GOT3 (cell line): ENCODE measurements around the gene MYZAP.
"Not testable (repeated sequence)": the region's sequence is repeated elsewhere in the genome, so short reads cannot be mapped to it uniquely, and the experiment has no call there.

Experiments used
- DNase-seq: peaks from one replicate; lab custom pipeline; 2025; ENCODE audit warnings: mixed read lengths; lab: John Stamatoyannopoulos, UW

The MYZAP gene

DNA sequence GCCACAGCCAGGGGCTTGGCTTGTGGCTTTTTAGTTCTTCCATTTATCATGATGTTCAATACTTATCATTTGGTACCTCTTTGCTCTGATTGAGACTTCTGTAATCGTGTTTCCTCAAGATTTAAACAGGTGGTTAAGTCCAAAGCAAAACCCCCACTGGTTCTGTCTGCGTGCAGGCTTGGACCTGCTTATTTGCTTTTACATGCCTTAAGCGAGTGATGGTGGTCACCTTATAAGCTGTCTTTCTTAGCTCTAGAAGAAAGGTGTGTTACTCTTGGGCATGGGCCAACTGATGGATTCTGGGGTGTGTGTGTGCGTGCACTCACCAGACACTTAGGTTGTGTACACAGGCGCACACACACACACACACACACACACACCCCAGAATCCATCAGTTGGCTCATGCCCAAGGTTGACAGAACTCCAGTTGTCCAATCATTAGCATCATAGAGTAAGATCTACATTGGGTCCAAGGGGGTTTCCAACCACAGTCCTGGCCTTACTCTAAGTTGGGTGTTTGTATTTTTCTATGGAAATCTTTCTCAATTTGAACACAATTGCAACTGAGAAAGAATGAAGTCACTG is 1.2 kb downstream of the MYZAP start:
- no peak for DNase-seq

GRCh38 chr15:57594479-57594878 is 2.8 kb downstream of the MYZAP start:
- no peak for DNase-seq

DNA sequence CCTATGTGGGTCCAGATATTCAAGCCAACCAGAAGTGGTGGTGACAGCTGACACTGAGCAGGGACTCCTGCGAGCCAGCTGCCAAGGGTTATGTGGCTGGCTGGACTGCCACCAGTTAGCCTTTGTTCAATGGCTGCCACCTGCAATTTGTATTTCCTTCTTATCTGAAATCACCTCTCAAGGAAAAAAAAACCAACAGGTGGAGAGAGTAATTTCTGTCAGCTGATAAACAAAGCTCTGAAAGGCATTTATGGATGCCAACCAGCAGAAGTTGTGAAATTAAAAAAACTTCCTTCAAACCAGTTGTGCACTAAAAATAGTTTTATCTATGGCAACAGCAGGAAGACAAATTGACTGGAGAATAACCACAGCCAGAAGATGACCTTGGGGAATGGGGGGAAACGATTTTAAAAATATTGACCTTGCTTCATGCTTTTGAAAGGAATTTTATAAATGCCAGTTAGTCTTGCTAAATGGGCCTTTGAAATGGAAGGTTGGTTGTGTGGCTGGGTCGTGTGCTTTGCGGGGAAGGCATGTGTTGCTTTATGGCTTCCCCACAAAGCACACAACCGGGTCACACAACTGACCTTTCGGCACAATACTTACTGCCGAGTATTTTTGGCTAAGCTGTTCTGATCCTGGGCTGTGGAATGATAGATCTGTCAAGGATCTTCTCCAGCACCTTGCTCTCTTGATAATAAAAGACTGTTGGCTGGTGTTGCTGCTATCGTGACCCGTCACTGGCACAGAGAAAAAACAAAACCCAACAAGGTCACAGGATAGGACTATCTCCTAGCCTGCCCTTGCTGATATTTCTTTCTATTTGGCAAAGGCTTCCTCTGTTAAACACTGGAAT is 3.5 kb downstream of the MYZAP start:
- DNase-seq: no peak

- DNase-seq: no peak
Measured at GRCh38 chr15:57596301-57596855, 4.7 kb downstream of the MYZAP start.

DNA sequence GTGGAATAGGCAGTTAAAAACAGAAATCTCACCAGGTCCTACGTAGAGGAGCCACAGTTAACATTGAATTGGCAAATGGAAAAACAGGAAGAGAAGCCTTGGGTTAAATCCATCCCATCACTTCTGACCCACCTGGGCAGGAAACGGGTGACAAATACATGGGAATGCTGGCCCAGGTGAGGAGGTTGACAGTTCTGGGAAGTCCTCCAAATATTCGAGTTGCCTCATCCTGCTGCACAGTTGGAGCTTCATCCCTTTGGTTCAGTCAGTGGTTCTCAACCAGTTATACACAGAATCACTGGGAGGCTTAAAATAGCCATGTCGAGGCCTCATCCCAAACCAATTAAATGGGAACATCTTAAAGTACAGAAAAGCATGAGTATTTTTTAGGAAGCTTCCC is 5.3 kb downstream of the MYZAP start:
- DNase-seq: no peak

DNA sequence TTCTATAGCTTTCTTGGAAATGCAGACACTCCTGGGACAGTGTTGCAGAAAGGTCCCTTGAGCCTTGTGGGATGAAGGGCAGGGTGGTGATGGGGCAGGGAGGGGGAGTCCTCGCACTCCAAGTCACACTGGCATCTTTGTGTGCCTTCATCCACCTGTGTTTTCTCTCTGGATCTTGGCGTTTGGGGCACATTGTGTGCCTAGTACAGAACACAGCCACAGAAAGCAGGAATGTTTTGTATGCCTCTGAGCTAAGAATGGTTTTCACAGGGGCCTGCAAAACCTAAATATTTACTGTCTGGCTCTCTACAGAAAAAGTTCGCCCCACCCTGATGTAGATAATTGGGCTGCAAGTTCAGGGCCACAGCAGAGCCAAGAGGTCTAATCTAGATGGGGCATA is 5.7 kb downstream of the MYZAP start:
- no peak for DNase-seq

DNA sequence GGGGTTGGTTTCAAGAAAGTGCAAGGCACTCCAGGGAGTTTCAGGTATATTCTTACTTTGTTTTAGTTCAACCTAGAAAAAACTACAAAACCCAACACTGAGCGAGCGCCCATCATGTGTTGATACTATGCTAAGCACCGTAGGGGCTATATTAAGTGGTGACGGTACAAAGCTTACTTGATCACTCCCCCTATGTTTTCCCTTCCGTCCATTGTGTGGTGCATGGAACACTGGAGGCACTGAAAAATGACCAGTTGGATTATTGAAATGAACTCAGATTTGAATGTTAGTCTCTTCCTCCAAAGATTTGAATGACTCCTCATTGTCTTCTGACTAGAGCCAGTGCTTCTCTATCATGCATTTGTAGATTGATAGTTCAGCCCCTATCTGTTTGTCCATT is 6.6 kb downstream of the MYZAP start:
- DNase-seq: no peak

DNA sequence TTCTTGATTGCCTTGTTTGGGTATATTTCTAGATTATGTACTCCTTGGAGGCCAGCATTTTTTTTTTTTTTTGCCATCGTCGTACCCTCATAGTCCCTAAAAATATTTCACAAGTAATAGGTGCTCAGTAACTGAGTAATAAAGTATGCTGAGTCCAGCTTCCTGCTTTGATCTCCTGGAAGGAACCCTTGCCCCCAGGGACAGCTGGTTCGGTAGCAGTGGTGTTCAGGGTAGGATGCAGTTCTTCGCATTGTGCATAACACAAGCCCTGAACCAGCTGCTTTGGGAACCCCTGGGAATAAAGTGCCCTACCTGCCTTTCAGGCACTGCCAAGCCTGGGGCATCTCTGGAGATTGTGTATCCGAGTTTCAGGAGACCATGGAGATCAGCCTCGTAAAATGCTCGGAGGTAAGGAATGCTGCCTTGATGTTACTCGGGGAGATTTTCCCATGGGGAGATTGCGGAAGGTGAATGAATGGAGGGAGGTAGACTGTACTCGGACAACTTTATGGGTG is 7.6 kb downstream of the MYZAP start:
- no peak for DNase-seq

DNA sequence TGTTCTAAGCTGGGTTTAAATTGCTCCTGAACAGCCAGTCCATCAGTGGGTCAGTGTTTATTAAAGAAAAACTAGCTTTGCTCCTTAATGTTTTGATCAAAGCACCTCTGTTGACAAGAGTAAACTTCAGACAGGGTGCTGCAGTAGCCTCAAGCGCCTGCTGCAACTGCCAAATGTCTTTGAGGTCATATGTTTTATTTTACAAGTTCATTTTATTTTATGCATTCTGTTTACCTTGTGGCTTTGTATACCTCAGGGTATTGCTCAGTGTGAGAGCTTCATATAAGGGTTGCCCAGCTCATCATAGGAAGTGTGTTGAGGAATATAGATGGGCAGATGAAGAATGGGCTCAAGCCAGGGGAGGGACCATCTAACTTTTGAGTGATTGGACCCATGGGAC is 8.5 kb downstream of the MYZAP start:
- DNase-seq: no peak

GRCh38 chr15:57604507-57604906 is 12.8 kb downstream of the MYZAP start:
- DNase-seq: no peak

- DNase-seq: no peak
Measured at GRCh38 chr15:57605491-57605890, 13.8 kb downstream of the MYZAP start.

GRCh38 chr15:57606048-57606447 is 14.3 kb downstream of the MYZAP start:
- no peak for DNase-seq

DNA sequence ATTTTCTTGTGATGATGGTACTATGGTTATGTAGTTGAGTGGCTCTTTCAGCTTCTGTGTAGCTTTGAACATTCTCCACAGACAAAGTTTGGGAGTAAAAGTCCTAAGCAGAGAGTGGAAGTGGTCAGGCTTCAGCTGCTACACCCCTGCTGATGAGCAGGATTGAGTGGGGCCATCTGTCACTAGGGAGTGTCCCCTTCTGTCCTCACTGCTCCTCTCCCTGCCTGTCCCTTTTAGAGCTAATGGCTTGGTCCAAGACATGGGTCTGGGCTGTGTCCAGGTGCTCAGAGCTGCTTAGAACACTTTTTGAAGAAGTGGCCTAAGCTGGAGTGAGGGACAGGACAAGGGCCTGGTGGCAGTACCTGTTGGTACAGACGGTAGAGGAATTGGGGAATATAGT is 15.1 kb downstream of the MYZAP start:
- DNase-seq: no peak

DNA sequence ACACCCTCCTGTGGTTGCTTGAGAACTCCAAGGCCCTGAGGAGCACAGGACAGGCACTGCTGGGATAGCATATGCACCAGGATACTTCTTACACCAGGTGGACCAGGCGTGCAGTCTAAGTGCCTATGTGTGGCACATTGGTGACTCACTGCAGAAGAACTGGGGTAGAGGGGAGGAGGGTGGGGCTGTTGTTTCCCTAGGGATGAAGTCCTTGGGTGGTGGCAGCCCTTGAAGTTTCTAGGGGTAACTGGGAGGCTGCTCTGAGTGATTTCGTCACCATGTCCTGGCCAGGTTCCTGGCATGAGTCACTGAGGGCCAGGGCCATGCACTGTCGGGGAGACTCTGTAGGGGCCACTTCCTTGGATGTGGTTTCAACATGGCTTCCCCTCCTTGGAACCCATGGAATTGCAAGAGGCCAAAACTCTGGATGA is 15.9 kb downstream of the MYZAP start:
- no peak for DNase-seq

GRCh38 chr15:57609805-57610529 is 18.3 kb downstream of the MYZAP start:
- DNase-seq: no peak

GRCh38 chr15:57611123-57611522 is 19.4 kb downstream of the MYZAP start:
- no peak for DNase-seq

GRCh38 chr15:57611938-57612337 is 20.2 kb downstream of the MYZAP start:
- no peak for DNase-seq

DNA sequence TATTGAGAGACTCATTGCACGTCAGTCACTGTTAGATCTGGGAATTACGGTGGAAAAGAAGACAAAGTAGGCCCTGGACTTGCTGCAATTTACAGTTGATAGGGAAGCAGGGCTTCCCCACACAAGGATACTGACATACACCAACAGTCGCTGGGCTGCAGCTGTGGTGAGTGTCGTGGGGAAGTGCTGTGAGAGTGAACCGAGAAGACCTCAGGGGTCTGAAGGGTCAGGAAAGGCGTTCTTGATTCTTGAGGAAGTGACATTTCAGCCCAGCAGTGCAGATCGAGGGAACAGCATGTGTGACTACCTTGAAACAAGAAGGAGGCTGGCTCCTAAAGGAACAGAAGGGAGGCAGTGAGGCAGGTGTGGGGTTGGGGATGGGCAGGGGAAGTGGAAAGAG is 22.5 kb downstream of the MYZAP start:
- DNase-seq: no peak

DNA sequence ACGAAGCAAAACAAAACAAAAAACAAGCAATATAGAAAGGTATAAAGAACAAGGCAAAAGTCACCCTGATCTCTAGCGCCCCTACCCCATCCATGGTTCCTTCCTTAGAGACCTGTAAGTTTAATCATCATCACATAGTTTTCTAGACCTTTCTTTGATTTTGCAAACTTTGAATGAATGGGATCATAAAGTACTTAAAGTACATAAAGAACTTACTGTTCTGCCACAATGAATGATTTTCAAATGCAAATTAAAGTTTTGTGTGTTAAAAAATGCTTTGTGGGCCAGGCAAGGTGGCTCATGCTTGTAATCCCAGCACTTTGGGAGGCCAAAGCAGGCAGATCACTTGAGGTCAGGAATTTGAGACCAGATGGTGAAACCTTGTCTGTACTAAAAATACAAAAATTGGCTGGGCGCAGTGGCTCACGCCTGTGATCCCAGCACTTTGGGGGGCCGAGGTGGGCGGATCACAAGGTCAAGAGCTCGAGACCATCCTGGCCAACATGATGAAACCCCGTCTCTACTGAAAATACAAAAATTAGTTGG is 24.3 kb downstream of the MYZAP start:
- DNase-seq: not testable (repeated sequence)

- no peak for DNase-seq
Measured at GRCh38 chr15:57618325-57618724, 26.6 kb downstream of the MYZAP start.

- no peak for DNase-seq
Measured at GRCh38 chr15:57619746-57620145, 28.0 kb downstream of the MYZAP start.

DNA sequence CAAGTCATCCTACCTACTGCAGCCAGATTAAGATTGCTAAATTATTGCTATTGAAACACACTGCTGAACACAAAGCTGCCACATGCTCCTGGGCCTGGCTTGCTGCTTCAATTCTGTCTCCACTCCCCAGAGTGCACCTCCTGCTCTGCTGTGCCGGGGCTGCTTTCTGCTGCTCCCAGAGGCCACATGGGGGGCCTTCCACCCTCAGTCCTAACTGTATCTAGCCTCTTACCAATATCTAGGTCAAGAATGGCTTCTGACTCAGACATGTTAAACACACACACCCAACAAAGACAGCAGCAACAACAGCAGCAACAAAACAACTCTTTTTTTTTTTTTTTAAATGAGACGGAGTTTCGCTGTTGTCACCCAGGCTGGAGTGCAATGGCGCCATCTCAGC is 33.0 kb downstream of the MYZAP start:
- DNase-seq: no peak
